Measurements from ENCODE around the gene PAFAH2.

DNA sequence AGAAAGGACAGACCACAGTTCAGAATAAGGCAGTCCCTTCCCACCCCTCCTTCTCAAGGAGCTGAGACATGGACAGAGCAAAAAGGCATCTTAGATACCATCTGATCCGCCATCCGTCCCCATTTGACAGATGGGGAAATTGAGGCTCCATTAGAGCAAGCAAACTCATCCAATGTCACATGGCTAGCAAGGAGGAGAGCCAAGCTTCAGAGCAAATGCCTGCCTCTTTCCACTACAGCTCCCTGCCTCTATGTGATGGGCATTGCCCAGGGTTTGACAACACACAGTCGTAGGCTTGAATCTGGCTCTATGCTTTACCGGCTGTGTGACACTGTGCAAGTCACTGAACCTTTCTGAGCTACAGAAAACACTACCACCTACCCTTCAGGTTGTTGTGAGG lies 44.1 kb upstream of the PAFAH2 start:
- no peak for TF ChIP-seq POLR2A (IDR thresholded peaks at IDR 0.05)
- TF ChIP-seq, protein P1, sequence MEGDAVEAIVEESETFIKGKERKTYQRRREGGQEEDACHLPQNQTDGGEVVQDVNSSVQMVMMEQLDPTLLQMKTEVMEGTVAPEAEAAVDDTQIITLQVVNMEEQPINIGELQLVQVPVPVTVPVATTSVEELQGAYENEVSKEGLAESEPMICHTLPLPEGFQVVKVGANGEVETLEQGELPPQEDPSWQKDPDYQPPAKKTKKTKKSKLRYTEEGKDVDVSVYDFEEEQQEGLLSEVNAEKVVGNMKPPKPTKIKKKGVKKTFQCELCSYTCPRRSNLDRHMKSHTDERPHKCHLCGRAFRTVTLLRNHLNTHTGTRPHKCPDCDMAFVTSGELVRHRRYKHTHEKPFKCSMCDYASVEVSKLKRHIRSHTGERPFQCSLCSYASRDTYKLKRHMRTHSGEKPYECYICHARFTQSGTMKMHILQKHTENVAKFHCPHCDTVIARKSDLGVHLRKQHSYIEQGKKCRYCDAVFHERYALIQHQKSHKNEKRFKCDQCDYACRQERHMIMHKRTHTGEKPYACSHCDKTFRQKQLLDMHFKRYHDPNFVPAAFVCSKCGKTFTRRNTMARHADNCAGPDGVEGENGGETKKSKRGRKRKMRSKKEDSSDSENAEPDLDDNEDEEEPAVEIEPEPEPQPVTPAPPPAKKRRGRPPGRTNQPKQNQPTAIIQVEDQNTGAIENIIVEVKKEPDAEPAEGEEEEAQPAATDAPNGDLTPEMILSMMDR (IDR thresholded peaks at IDR 0.05) = no peak
- no peak for TF ChIP-seq EP300 (IDR thresholded peaks at IDR 0.05)
